Jurkat, Clone E6-1 (cell line): ENCODE results near the gene MT1H.

ENCODE experiments used
- DNase-seq: peaks from one replicate; pipeline ENCODE4 v3.0.0-alpha.2; 2011; ENCODE audit warnings: low read depth, low spot score
- H3K4me3 ChIP-seq: 2 replicates; pipeline ENCODE4 v1.5.1; 2011; ENCODE audit warnings: mild to moderate bottlenecking, low read length, control low read depth, moderate library complexity

The MT1H gene

GRCh38 chr16:56679078-56679730 lies 9.6 kb downstream of the MT1H start:
- no peak for DNase-seq
- no peak overlapping the region for H3K4me3 ChIP-seq

DNA sequence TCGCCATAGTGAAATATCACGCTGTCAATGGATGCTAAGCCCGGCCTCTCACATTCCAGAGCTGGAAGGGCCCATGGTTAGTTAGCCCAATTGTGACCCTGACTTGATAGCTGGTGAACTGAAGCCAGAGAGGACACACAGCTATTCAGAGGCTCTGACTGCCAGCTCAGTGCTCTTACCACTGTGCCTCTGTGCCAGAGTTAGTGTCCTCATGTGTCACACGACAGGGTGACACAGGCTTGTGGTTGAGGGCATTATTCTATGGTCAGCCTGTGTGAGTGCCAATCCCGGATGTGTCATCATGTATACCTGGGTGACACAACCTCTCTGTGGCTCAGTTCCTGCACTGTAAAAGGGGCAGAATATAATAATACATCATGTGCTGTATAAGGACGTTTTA lies 10.2 kb downstream of the MT1H start:
- no peak overlapping the region for H3K4me3 ChIP-seq
- no peak for DNase-seq

DNA sequence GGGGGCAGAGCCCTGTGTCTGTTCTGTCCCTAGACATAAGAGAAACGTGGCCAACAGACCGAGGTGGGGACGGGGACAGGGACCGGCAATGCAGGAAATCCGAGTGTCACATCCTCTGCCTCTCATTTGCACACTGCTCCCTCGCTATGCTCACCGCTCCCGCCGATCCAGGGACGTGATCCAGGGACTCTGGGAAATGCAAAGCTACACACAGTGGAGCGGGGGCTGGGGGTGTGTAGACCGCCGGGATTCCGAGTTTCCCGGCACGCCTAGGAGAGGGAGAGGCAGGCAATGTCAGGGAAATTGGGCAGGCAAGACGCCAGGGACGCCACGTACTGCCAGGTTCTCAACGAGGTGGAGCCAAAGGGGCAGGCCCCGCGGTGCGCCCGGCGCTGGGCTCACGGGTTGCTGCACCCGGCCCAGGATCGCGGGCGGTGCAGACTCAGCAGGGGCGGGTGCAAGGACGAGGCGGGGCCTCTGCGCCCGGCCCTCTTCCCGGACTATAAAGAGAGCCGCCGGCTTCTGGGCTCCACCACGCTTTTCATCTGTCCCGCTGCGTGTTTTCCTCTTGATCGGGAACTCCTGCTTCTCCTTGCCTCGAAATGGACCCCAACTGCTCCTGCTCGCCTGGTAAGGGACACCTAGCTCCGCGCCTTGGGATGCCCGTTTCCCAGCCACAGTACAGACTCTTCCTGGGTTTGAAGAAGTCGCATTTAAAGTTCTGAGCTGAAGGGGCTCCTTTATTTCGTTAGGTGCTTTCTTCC lies 12.5 kb downstream of the MT1H start, which contains the start of gene MT1X:
TSS of gene MT1X (plus strand) at position 532 of the 764 bp plus-strand sequence. CDS start at position 603, 71 bp downstream.
- H3K4me3 ChIP-seq, result peak within 1 kb of the TSS; percentile 80
- DNase-seq, result peak; percentile 82

- H3K4me3 ChIP-seq, result peak overlapping the region; percentile 80
- no peak for DNase-seq
These were observed 13.2 kb downstream of the MT1H start for GRCh38 chr16:56682703-56683397.

DNA sequence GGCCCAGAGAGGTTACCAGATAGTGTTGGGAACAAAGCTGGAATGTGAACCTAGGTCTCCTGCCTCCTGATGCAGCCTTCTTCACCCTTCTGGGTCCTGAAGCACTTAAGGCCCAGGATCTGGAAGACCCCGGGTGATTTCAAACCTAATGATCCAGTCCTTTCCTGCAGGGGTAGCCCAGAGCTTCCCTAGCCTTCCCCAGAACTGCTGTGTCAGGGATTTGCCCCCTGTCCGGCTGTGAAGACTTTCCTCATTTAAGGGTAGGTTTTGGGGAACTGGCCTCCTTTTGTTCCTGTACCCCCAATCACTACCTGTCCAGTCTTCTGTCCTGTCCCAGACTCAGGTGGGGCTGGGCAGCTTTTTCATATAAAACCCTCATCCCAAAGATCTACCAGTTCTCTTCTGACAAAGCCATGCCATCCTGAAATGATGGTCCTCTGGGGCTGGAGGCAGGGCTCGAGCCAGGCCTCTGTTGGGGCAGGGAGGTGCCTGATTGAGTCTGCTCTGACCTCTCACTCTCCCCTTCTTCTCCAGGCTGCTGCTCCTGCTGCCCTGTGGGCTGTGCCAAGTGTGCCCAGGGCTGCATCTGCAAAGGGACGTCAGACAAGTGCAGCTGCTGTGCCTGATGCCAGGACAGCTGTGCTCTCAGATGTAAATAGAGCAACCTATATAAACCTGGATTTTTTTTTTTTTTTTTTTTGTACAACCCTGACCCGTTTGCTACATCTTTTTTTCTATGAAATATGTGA lies 14.0 kb downstream of the MT1H start:
- no peak overlapping the region for H3K4me3 ChIP-seq
- DNase-seq, result no peak

- DNase-seq, result no peak
- H3K4me3 ChIP-seq, result no peak overlapping the region
These were observed 14.8 kb downstream of the MT1H start for GRCh38 chr16:56684256-56684925.

DNA sequence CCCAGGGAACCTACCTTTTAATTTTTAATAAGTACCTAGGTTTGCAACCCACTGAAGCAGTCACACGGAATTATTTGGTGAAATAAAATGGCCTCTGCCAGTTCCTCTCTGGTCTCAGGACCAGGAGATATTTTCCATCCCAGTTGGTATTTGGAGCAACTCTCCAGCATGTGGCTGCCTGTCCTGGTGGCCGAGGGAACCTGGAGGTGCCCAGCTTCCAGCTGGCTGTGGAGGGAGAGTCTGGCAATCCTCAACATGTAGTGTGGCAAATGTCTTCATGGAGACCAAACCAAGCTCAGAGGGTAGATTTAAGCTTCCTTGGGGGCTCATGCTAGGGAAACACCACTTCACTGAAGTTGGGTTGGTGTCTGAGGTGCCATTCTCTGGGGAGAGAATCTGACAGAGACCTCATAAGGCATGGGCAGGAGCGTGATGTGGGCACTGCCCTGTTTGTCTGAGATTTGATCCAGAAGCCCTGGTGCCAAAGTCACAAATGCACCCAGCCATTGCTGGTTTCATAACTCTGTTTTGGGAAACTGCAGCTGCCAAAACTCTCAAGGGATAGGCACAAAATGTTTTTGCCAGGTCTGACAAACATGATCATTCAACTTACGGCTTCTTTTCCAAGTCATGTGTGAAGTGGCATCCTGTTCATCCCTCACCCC lies 15.4 kb downstream of the MT1H start:
- no peak for DNase-seq

GRCh38 chr16:56686758-56687157 lies 17.1 kb downstream of the MT1H start:
- DNase-seq, result no peak
- H3K4me3 ChIP-seq, result no peak overlapping the region

More for the DNA sequence above, 15.4 kb downstream of the MT1H start:
- no peak overlapping the region for H3K4me3 ChIP-seq

DNA sequence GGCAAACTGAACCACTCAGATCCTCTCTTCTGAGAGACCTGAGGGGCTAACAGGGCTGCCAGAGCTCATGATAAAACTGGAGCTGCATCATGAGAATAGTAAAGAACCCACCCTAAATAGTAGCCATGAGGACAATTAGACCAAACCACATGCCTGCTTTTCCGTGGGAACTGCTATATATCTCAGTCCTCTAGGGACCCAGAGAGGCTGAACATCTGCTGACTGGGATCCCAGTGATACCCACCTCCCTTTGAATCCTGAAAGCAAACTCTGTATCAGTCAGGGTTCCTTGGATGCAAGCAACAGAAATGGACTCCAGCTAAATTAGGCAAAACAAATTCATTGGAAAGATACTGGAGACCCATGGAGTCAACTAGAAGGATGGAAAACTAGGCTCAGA lies 19.1 kb downstream of the MT1H start:
- H3K4me3 ChIP-seq, result no peak overlapping the region
- DNase-seq, result no peak

DNA sequence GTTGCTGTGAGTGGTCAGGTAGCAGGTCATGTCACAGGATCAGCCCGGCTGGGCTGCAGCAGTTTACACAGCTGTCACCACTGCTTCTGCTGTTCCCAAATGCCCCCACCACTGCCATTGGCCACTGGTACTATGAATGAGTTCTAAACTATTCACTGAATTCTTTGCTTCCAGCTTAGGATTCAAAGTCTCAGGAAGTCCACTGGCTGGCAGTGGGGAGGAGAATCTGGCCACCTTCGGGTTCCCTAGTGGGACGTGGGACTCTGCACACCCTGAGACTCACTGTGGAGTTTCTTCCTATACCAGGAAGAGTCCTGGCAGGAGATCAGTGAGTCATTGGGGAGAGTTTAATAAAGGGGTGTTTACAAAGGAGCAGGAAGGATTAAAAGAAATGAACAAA lies 19.6 kb downstream of the MT1H start:
- H3K4me3 ChIP-seq, result no peak overlapping the region
- no peak for DNase-seq

- no peak overlapping the region for H3K4me3 ChIP-seq
- no peak for DNase-seq
These were observed 21.0 kb downstream of the MT1H start for GRCh38 chr16:56690420-56691122.

- no peak overlapping the region for H3K4me3 ChIP-seq
- DNase-seq, result no peak
These were observed 22.3 kb downstream of the MT1H start for GRCh38 chr16:56691885-56692284.

GRCh38 chr16:56695246-56695645 lies 25.6 kb downstream of the MT1H start:
- DNase-seq, result no peak
- H3K4me3 ChIP-seq, result no peak overlapping the region

GRCh38 chr16:56697456-56698155 lies 28.0 kb downstream of the MT1H start:
- DNase-seq, result no peak
- no peak overlapping the region for H3K4me3 ChIP-seq

DNA sequence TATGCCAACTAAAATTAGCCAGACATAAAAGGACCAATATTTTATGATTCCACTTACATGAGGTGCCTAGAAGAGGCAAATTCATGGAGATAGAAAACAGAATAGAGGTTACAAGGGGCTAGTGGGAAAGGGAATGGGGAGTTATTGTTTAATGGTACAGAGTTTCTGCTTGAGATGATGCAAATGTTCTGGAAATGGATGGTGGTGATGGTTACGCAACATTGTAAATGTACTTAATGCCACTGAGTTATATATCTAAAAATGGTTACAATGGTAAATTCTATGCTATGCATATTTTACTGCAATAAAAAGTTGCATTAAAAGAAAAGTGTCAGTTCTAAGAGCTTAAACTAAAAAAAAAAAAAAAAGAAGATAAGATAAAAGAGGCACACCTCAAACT lies 30.6 kb downstream of the MT1H start:
- no peak for DNase-seq
- no peak overlapping the region for H3K4me3 ChIP-seq

GRCh38 chr16:56700631-56701030 lies 31.0 kb downstream of the MT1H start:
- no peak for DNase-seq
- H3K4me3 ChIP-seq, result no peak overlapping the region

- no peak for DNase-seq
- H3K4me3 ChIP-seq, result no peak overlapping the region
These were observed 31.9 kb downstream of the MT1H start for GRCh38 chr16:56701534-56701933.
